DOHH2 (cell line): ENCODE measurements around the gene DAPK2.

ENCODE experiments used
- H3F3A ChIP-seq: fragments of 200-600 bp; sonication (generic), shearing (Covaris generic); 2 replicates; pipeline ENCODE4 v1.6.0; 2016; ENCODE audit warnings: antibody characterized with exemption, mild to moderate bottlenecking; ENCODE audit not compliant: control insufficient read depth, insufficient read depth
- H3K27ac ChIP-seq: fragments of 200-600 bp; sonication (generic); 2 replicates; pipeline ENCODE4 v1.5.1; 2014; ENCODE audit warnings: low read depth, mild to moderate bottlenecking, low read length, moderate library complexity
- H3K27me3 ChIP-seq: fragments of 200-600 bp; sonication (generic); 2 replicates; pipeline ENCODE4 v1.6.1; 2014; ENCODE audit warnings: mild to moderate bottlenecking, low read length, mixed read lengths; ENCODE audit not compliant: control insufficient read depth
- H3K36me3 ChIP-seq: fragments of 200-600 bp; sonication (generic); 2 replicates; pipeline ENCODE4 v1.6.1; 2014; ENCODE audit warnings: mild to moderate bottlenecking, low read length, moderate library complexity, mixed read lengths; ENCODE audit not compliant: control insufficient read depth
- H3K4me1 ChIP-seq: fragments of 200-600 bp; sonication (generic); 2 replicates; pipeline ENCODE4 v1.6.1; 2014; ENCODE audit warnings: mild to moderate bottlenecking, low read length, mixed read lengths; ENCODE audit not compliant: control insufficient read depth
- H3K4me2 ChIP-seq: fragments of 200-600 bp; sonication (generic); 2 replicates; pipeline ENCODE4 v1.6.0; 2014; ENCODE audit warnings: mild to moderate bottlenecking, low read length, moderate library complexity
- H3K4me3 ChIP-seq: fragments of 200-600 bp; sonication (generic); 2 replicates; pipeline ENCODE4 v1.5.1; 2014; ENCODE audit warnings: mild to moderate bottlenecking, low read length, mixed read lengths
- H3K79me2 ChIP-seq: fragments of 200-600 bp; sonication (generic); 2 replicates; pipeline ENCODE4 v1.6.1; 2014; ENCODE audit warnings: mild to moderate bottlenecking, low read length, mixed read lengths; ENCODE audit not compliant: control insufficient read depth
- H3K9me2 ChIP-seq: fragments of 200-600 bp; sonication (generic); replicated peaks from 2 replicates; pipeline ENCODE4 v1.6.1; 2014; ENCODE audit warnings: mild to moderate bottlenecking, low read length, mixed read lengths; ENCODE audit not compliant: control insufficient read depth
- H3K9me3 ChIP-seq: fragments of 200-600 bp; sonication (generic); 2 replicates; pipeline ENCODE4 v1.6.1; 2014; ENCODE audit warnings: antibody characterized with exemption, low read length, mixed read lengths; ENCODE audit not compliant: control insufficient read depth, insufficient read depth
- H4K20me1 ChIP-seq: fragments of 200-600 bp; sonication (generic); 2 replicates; pipeline ENCODE4 v1.6.0; 2014; ENCODE audit warnings: low read depth, mild to moderate bottlenecking, antibody characterized with exemption, low read length, moderate library complexity; ENCODE audit not compliant: control insufficient read depth, insufficient read depth
- EZH2phosphoT487 ChIP-seq: fragments of 200-600 bp; sonication (generic); IDR thresholded peaks from 2 replicates; pipeline ENCODE4 v1.6.1; 2017; ENCODE audit warnings: borderline replicate concordance, mild to moderate bottlenecking, antibody characterized with exemption, low read length, moderate library complexity, mixed read lengths
- TF ChIP-seq, protein P1 (sequence below): fragments of 200-600 bp; sonication (generic); IDR thresholded peaks from one replicate; pipeline ENCODE4 v1.5.1; 2014; ENCODE audit warnings: antibody characterized with exemption, mild to moderate bottlenecking, low read depth, low read length; ENCODE audit not compliant: poor library complexity, severe bottlenecking

Gene DAPK2

DNA sequence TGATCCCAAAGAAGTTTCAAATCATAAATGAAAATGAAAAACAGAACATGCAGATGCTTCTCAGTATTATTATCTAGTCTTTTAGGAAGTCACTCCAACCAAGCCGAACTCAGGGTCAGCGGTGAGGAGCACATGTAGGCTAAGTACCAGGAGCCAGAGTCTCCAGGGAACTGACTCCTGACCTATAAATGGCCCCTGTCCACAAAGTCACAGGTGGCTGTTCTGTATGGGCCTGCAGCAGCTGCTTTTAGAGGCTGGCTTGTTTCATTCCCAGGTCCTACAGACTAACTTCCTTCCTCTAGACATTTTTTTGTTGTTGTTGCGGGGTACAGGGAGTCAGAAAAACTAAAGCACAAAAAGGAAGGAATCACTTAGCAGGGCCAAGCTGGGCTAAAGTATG is 54.6 kb downstream of the DAPK2 start:
- peak overlapping the region; percentile 32 for H3K4me2 ChIP-seq
- peaks cover 36% of the 10 kb centered on the region for H3K4me1 ChIP-seq
- H3K27me3 ChIP-seq, result peaks cover 2% of the 10 kb centered on the region; the same call in 1 of the 2 replicates
- H4K20me1 ChIP-seq, result no peaks in the 10 kb centered on the region
- H3K79me2 ChIP-seq, result no peaks in the 10 kb centered on the region
- no peaks in the 10 kb centered on the region for H3K36me3 ChIP-seq
- H3K9me2 ChIP-seq, result no peaks in the 10 kb centered on the region
- TF ChIP-seq, protein P1, sequence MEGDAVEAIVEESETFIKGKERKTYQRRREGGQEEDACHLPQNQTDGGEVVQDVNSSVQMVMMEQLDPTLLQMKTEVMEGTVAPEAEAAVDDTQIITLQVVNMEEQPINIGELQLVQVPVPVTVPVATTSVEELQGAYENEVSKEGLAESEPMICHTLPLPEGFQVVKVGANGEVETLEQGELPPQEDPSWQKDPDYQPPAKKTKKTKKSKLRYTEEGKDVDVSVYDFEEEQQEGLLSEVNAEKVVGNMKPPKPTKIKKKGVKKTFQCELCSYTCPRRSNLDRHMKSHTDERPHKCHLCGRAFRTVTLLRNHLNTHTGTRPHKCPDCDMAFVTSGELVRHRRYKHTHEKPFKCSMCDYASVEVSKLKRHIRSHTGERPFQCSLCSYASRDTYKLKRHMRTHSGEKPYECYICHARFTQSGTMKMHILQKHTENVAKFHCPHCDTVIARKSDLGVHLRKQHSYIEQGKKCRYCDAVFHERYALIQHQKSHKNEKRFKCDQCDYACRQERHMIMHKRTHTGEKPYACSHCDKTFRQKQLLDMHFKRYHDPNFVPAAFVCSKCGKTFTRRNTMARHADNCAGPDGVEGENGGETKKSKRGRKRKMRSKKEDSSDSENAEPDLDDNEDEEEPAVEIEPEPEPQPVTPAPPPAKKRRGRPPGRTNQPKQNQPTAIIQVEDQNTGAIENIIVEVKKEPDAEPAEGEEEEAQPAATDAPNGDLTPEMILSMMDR, result no peak
- TF ChIP-seq EZH2phosphoT487, result no peak
- H3F3A ChIP-seq, result no peaks in the 10 kb centered on the region; the same call in 1 of the 2 replicates
- no peaks in the 10 kb centered on the region for H3K9me3 ChIP-seq
- H3K4me3 ChIP-seq, result no peak overlapping the region
- H3K27ac ChIP-seq, result peak overlapping the region; percentile 2; the same call in 1 of the 2 replicates

DNA sequence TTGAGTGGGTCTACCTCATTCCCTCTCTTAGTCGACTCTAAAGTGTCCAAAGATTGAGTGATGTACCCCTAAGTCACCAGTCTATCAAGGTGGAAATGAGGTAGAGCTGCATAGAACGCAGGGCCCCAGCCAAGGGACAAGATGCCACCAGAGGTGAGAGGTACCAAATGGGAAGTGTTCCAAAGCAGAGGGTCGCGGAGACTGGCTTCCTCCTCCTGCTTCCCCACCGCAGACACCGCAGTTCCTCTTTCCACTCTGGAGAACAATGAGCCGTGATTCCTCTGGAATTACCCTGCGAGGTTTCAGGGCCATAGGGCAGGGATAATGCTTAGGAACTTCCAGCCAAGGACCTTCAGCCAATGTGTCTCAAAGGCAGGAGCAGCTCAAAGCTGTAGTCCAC is 55.8 kb downstream of the DAPK2 start:
- Histone ChIP-seq H3K9me2 (no peaks in the 10 kb centered on the region), H3K36me3 (no peaks in the 10 kb centered on the region), H3K79me2 (no peaks in the 10 kb centered on the region), H4K20me1 (no peaks in the 10 kb centered on the region), H3K4me3 (no peak overlapping the region), H3K9me3 (no peaks in the 10 kb centered on the region), H3K27ac (no peak overlapping the region), H3K4me2 (0 out of 2 replicates have a peak overlapping the region, but pooled peaks have one; percentile 8), H3K27me3 (no peaks in the 10 kb centered on the region; the same call in 1 of the 2 replicates), H3F3A (no peaks in the 10 kb centered on the region; the same call in 1 of the 2 replicates), H3K4me1 (peaks cover 46% of the 10 kb centered on the region)
- TF ChIP-seq, protein P1, result no peak
- no peak for TF ChIP-seq EZH2phosphoT487

DNA sequence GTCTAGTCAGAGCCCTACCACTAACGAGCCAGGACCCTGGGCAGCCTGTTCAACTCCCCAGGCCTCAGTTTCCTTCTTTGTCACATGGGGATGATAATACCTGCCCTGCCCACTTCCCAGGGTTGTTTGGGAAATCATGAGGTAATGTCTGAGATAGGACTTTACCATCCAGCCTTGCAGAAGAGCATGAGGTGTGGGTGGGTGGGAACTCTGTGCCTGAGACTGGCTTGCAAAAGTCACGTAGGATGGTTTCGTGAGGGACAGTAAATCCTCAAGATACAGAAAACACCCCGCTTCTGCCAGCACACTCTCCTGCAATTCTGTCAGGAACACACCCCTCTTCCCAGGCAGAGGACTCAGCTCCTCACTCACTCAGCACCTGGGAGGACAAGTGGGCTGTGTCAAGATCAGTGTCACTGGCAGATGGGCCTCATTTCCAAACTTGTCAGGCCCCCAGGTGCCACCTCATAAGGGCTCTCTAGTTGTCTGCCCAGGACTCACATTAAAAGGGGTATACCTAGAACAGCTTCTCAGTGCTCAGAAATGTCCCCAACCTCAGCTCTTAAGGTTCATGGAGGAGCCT is 58.4 kb downstream of the DAPK2 start:
- H3K9me2 ChIP-seq, result no peaks in the 10 kb centered on the region
- H3K36me3 ChIP-seq, result no peaks in the 10 kb centered on the region
- H3K27ac ChIP-seq, result no peak overlapping the region
- H3K79me2 ChIP-seq, result no peaks in the 10 kb centered on the region
- TF ChIP-seq EZH2phosphoT487, result no peak
- TF ChIP-seq, protein P1, result no peak
- H3K4me1 ChIP-seq, result peaks cover 50% of the 10 kb centered on the region
- no peak overlapping the region for H3K4me3 ChIP-seq
- H4K20me1 ChIP-seq, result no peaks in the 10 kb centered on the region
- no peaks in the 10 kb centered on the region; the same call in 1 of the 2 replicates for H3F3A ChIP-seq
- H3K27me3 ChIP-seq, result no peaks in the 10 kb centered on the region
- H3K9me3 ChIP-seq, result no peaks in the 10 kb centered on the region
- no peak overlapping the region for H3K4me2 ChIP-seq
